ENCODE data around the gene CCDC85C. TPM values are rescaled to one million over a fixed set of nuclear protein-coding genes. Genes with fewer than 3 reads are reported as not detected.

The CCDC85C gene
- polyA plus RNA-seq, 1 of the 3 experiments (the other 2 are of a cell fraction), result 9.6 TPM

DNA sequence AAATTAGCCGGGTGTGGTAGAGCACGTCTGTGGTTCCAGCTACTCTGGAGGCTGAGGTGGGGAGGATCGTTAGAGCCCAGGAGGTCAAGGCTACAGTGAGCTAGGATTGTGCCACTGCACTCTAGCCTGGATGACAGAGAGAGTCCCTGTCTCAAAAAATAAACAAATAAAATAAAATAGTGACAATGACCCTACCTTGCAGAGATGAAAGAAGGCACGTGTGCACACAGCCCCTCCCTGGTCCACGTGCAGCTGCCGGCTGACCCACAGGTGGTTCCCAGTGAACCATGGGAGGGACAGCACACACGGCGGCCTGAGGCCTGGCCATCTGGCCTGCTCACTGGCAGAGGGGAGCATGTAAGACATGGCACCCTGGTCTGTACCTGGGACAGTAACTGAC is 45.6 kb upstream of the CCDC85C start:
- no peaks in the 10 kb centered on the region for H3K79me2 ChIP-seq (ENCODE audit: insufficient read depth)
- POLR2A ChIA-PET, result no interaction called here
- H3K36me3 ChIP-seq (replicated peaks in 1 of 2; ENCODE audit: control insufficient read depth in 1 of 2, insufficient read depth in 2 of 2, low read length in 1 of 2), result no peaks in the 10 kb centered on the region
- H4K20me1 ChIP-seq (ENCODE audit: insufficient read depth), result no peaks in the 10 kb centered on the region
- CTCF ChIA-PET, result no interaction called here
- H3K4me1 ChIP-seq (ENCODE audit: control insufficient read depth in 1 of 2, insufficient read depth in 2 of 2, low read depth in 1 of 2, low read length in 1 of 2), result no peaks in the 10 kb centered on the region; a peak in 1 of 4 replicates
- H3K27me3 ChIP-seq (ENCODE audit: insufficient read depth), result no peaks in the 10 kb centered on the region
- no peak overlapping the region for H2AFZ ChIP-seq (ENCODE audit: low read depth)
- H3K4me3 ChIP-seq (ENCODE audit: low read depth in 2 of 2, low read length in 1 of 2), result no peak overlapping the region
- no peak overlapping the region for H3K9ac ChIP-seq
- H3F3A ChIP-seq (replicated peaks; ENCODE audit: insufficient read depth), result peaks cover 5% of the 10 kb centered on the region
- 93% methylated on average over 6 of the region's 8 CpGs for WGBS (ENCODE audit: low lambda C conversion rate)
- no peak overlapping the region for H3K27ac ChIP-seq (ENCODE audit: low read depth in 2 of 2, low read length in 1 of 2)
- no peaks in the 10 kb centered on the region for H3K9me3 ChIP-seq
- no peak for DNase-seq
- TF ChIP-seq RCOR1 (IDR thresholded peaks at IDR 0.05; ENCODE audit: low read length) (no peak), RXRA (IDR thresholded peaks at IDR 0.05; ENCODE audit: borderline replicate concordance, low read depth) (no peak), POLR2AphosphoS5 (IDR thresholded peaks at IDR 0.05; ENCODE audit: low read depth, low read length) (no peak), EZH2phosphoT487 (IDR thresholded peaks at IDR 0.05; ENCODE audit: borderline replicate concordance, low read depth) (no peak), GABPA (IDR thresholded peaks at IDR 0.05; ENCODE audit: low read depth) (no peak), TCF12 (IDR thresholded peaks at IDR 0.05) (no peak), MXI1 (IDR thresholded peaks at IDR 0.05; ENCODE audit: low read depth, low read length) (no peak), FOXJ3 (CRISPR knock-in tag; IDR thresholded peaks at IDR 0.05) (no peak), CHD2 (IDR thresholded peaks at IDR 0.05; ENCODE audit: low read length, partially characterized antibody) (no peak)
- TF ChIP-seq, protein P1, sequence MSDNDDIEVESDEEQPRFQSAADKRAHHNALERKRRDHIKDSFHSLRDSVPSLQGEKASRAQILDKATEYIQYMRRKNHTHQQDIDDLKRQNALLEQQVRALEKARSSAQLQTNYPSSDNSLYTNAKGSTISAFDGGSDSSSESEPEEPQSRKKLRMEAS (IDR thresholded peaks at IDR 0.05; ENCODE audit: low read depth), result no peak
- H3K4me2 ChIP-seq, result no peak overlapping the region
- no peaks in the 10 kb centered on the region for H3K9me2 ChIP-seq

DNA sequence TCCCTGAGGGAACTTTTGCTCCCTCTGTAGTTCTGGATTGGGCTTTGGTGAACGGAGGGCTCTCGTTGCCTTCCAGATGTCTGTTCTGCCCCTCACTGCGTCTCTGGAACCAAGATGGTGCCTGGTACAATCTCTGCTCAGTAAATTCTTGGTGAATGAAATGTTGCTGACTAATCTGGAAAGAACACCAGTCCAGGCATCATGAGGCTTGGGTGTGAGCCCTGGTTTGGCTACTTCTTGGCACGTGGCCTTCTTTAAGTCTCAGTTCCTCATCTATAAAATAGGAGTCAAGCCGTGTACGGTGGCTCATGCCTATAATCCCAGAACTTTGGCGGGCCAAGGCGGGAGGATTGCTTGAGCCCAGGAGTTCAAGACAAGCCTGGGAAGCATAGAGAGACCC is 45.2 kb upstream of the CCDC85C start:
- 70% methylated on average over 7 of the region's 8 CpGs for WGBS (ENCODE audit: low lambda C conversion rate)
- no peak overlapping the region for H3K4me2 ChIP-seq
- no peak for DNase-seq
- H3F3A ChIP-seq (replicated peaks; ENCODE audit: insufficient read depth), result peaks cover 5% of the 10 kb centered on the region
- H3K36me3 ChIP-seq (replicated peaks in 1 of 2; ENCODE audit: control insufficient read depth in 1 of 2, insufficient read depth in 2 of 2, low read length in 1 of 2), result no peaks in the 10 kb centered on the region
- H3K9ac ChIP-seq, result no peak overlapping the region
- no peak overlapping the region for H2AFZ ChIP-seq (ENCODE audit: low read depth)
- no peak overlapping the region for H3K27ac ChIP-seq (ENCODE audit: low read depth in 2 of 2, low read length in 1 of 2)
- no peaks in the 10 kb centered on the region for H3K79me2 ChIP-seq (ENCODE audit: insufficient read depth)
- ChIA-PET CTCF (no interaction called here), POLR2A (no interaction called here)
- H4K20me1 ChIP-seq (ENCODE audit: insufficient read depth), result no peaks in the 10 kb centered on the region
- no peaks in the 10 kb centered on the region for H3K9me2 ChIP-seq
- H3K4me1 ChIP-seq (ENCODE audit: control insufficient read depth in 1 of 2, insufficient read depth in 2 of 2, low read depth in 1 of 2, low read length in 1 of 2), result no peaks in the 10 kb centered on the region; a peak in 1 of 4 replicates
- H3K27me3 ChIP-seq (ENCODE audit: insufficient read depth), result no peaks in the 10 kb centered on the region
- H3K9me3 ChIP-seq, result no peaks in the 10 kb centered on the region
- TF ChIP-seq MEF2A (IDR thresholded peaks at IDR 0.05; ENCODE audit: borderline replicate concordance, low read depth) (no peak), TAF1 (IDR thresholded peaks at IDR 0.05; ENCODE audit: borderline replicate concordance, low read depth, low read length) (no peak), RFX5 (IDR thresholded peaks at IDR 0.05; ENCODE audit: low read length) (no peak), SIN3A (IDR thresholded peaks at IDR 0.05; ENCODE audit: borderline replicate concordance, low read depth, low read length) (no peak), EZH2phosphoT487 (IDR thresholded peaks at IDR 0.05; ENCODE audit: borderline replicate concordance, low read depth) (no peak), NFIC (IDR thresholded peaks at IDR 0.05; ENCODE audit: borderline replicate concordance) (no peak)
- TF ChIP-seq, protein P2, sequence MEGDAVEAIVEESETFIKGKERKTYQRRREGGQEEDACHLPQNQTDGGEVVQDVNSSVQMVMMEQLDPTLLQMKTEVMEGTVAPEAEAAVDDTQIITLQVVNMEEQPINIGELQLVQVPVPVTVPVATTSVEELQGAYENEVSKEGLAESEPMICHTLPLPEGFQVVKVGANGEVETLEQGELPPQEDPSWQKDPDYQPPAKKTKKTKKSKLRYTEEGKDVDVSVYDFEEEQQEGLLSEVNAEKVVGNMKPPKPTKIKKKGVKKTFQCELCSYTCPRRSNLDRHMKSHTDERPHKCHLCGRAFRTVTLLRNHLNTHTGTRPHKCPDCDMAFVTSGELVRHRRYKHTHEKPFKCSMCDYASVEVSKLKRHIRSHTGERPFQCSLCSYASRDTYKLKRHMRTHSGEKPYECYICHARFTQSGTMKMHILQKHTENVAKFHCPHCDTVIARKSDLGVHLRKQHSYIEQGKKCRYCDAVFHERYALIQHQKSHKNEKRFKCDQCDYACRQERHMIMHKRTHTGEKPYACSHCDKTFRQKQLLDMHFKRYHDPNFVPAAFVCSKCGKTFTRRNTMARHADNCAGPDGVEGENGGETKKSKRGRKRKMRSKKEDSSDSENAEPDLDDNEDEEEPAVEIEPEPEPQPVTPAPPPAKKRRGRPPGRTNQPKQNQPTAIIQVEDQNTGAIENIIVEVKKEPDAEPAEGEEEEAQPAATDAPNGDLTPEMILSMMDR (IDR thresholded peaks at IDR 0.05), result no peak
- TF ChIP-seq, protein P3, sequence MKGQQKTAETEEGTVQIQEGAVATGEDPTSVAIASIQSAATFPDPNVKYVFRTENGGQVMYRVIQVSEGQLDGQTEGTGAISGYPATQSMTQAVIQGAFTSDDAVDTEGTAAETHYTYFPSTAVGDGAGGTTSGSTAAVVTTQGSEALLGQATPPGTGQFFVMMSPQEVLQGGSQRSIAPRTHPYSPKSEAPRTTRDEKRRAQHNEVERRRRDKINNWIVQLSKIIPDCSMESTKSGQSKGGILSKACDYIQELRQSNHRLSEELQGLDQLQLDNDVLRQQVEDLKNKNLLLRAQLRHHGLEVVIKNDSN (IDR thresholded peaks at IDR 0.05; ENCODE audit: borderline replicate concordance, low read depth), result no peak
- no peak overlapping the region for H3K4me3 ChIP-seq (ENCODE audit: low read depth in 2 of 2, low read length in 1 of 2)
